HG03432 (cell line): Measurements from ENCODE around the gene FNBP1.

Source experiments
- ATAC-seq: cut with Tn5 transposase; IDR thresholded peaks from one replicate; pipeline ENCODE4 v1.9.1; 2021; ENCODE audit warnings: mild to moderate bottlenecking, moderate library complexity; ENCODE audit not compliant: unreplicated experiment

Gene FNBP1

GRCh38 chr9:129881547-129882324 lies 161.3 kb downstream of the FNBP1 start:
- ATAC-seq, result no peak

GRCh38 chr9:129880654-129881546 lies 162.1 kb downstream of the FNBP1 start:
- no peak for ATAC-seq

GRCh38 chr9:129879991-129880653 lies 162.9 kb downstream of the FNBP1 start:
- no peak for ATAC-seq

GRCh38 chr9:129879103-129879699 lies 163.8 kb downstream of the FNBP1 start:
- ATAC-seq, result no peak

GRCh38 chr9:129878291-129878690 lies 164.7 kb downstream of the FNBP1 start:
- ATAC-seq, result no peak

GRCh38 chr9:129876815-129877214 lies 166.2 kb downstream of the FNBP1 start:
- no peak for ATAC-seq

GRCh38 chr9:129875687-129876395 lies 167.1 kb downstream of the FNBP1 start:
- ATAC-seq, result no peak

GRCh38 chr9:129875181-129875611 lies 167.8 kb downstream of the FNBP1 start:
- ATAC-seq, result no peak

GRCh38 chr9:129874261-129875101 lies 168.5 kb downstream of the FNBP1 start:
- no peak for ATAC-seq

GRCh38 chr9:129873563-129874190 lies 169.3 kb downstream of the FNBP1 start:
- no peak for ATAC-seq

- no peak for ATAC-seq
These were observed 171.9 kb downstream of the FNBP1 start for GRCh38 chr9:129871046-129871445.

GRCh38 chr9:129869585-129870501 lies 173.1 kb downstream of the FNBP1 start:
- ATAC-seq, result no peak

GRCh38 chr9:129868872-129869486 lies 174.0 kb downstream of the FNBP1 start:
- no peak for ATAC-seq

GRCh38 chr9:129868023-129868871 lies 174.7 kb downstream of the FNBP1 start:
- no peak for ATAC-seq

GRCh38 chr9:129867136-129868022 lies 175.6 kb downstream of the FNBP1 start:
- no peak for ATAC-seq
